Stimulated activated CD8-positive, alpha-beta memory T cell treated with anti-CD3 and anti-CD28 coated beads, Interleukin-4, amount 100 ng/mL, for 48 hours (primary cell): ENCODE measurements around the gene TPSD1.
"Not testable (repeated sequence)": the region's sequence is repeated elsewhere in the genome, so short reads cannot be mapped to it uniquely, and the experiment has no call there.

Experiments
- DNase-seq: peaks from one replicate; pipeline ENCODE4 v3.0.0-alpha.2; 2020

The TPSD1 gene

DNA sequence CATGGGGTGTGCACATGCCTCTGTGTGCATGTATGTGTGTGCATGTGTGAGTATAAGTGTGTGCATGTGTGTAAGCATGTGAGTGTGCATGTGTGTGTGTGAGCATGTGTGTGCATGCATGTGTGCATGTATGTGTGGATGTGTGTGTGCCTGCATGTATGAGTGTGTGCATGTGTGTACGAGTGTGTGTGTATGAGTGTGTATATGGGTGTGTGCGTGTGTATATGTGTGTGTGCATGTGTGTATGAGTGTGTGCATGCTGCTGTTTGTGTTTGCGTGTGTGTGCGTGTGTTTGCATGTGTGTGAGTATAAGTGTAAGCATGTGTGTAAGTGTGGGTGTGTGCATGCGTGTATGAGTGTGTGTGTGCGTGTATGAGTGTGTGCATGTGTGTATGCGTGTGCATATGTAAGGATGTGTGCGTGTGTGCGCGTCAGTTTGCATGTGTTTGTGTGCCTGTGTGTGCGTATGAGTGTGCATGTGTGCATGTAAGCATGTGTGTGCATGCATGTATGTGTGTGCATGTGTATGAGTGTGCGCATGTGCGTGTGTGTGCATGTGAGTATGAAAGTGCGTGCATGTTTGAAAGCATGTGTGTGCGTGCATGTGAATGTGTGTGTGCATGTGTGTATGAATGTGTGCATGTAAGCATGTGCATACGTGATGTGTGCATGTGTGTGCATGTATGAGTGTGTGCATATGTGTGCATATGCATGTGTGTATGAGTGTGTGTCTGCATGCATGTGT, 8.6 kb downstream of the TPSD1 start:
- DNase-seq: no peak

DNA sequence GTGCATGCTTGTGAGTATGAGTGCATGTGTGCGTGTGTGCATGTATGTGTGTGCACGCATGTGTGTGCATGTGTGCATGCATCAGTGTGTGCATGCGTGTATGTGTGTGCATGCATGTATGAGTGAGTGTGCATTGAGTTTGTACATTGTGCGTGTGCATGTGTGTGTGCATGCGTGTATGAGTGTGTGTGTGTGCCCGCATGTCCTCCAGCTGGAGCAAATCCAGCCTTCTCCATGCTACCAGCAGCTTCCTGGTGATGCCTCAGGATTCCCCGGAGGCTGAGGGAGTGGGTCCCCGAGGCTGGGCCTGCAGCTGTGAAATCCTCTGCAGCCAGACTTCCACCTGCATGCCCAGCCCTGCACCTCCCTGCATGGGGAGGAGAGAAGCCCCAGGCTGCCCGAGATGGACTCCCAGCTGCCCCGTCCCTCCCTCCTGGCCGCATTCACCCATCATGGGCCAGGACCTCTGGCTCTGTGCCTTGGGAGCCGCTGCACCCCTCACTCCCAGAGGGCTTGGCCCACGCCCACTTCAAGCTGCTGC, 9.3 kb downstream of the TPSD1 start:
- DNase-seq: no peak

DNA sequence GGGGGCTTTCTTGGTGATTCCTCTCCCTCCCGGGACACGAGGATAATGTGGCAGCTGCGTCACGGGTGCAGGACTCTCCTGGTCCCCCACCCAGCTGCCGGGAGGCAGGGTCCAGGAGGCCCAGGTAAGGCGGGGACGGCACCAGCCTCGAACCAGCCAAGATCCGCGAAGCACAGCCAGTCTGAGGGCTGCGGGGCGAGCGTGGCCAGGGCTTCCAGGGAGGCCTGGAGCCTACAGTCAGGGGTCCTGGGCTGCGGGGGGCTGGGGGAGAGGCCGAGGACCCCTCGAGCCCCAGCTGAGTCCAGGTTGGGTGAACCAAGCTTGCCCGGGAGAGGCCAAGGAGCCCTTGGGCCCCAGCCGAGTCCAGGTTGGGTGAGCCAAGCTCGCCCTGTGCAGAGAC, 10.0 kb downstream of the TPSD1 start:
- no peak for DNase-seq

DNA sequence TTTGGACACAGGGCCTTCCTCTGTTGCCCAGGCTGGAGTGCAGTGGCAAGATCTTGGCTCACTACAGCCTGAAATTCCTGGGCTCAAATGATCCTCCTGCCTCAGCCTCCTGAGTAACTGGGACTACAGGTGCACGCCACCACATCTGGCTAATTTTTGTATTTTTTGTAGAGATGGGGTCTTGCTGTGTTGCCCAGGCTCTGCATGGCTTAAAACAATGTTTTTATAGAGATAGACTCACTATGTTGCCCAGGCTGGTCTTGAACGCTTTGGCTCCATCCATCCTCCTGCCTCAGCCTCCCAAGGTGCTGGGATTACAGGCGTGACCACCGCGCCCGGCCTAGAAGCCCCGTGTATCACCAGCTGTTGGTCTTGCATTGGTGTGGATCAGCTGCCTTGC, 13.5 kb downstream of the TPSD1 start:
- DNase-seq: not testable (repeated sequence)

DNA sequence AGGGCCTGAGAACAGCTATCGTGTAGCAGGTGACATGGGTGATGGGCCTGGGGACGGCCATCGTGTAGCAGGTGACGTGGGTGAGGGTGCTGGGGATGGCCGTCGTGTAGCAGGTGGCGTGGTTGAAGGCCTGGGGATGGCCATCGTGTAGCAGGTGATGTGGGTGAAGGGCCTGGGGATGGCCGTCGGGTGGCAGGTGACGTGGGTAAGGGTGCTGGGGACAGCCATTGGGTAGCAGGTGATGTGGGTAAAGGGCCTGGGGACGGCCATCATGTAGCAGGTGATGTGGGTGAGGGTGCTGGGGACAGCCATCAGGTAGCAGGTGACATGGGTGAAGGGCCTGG, 15.5 kb downstream of the TPSD1 start:
- DNase-seq: no peak

DNA sequence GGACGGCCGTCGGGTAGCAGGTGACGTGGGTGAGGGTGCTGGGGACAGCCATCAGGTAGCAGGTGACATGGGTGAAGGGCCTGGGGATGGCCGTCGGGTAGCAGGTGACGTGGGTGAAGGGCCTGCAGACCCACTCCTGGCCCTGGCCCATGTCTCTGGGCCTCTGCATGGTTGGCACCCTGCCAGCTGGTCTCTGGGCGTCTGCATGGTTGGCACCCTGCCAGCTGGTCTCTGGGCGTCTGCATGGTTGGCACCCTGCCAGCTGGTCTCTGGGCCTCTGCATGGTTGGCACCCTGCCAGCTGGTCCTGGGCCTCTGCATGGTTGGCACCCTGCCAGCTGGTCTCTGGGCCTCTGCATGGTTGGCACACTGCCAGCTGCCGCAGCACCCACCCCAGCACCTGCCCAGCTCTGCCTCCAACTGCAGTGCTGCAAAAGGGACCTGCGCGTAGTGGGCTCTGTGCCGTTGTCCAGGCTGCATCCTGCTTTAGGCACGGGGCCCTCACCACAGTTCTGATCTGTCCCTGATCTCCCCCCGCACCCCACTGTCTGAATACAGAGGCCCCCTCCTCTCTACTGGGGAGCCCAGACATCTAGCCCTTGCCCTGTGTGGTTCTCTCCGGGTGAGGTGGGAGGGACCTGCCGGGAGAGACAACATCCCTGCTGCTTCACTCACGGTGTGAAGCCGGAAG, 16.0 kb downstream of the TPSD1 start:
- DNase-seq: not testable (repeated sequence)

DNA sequence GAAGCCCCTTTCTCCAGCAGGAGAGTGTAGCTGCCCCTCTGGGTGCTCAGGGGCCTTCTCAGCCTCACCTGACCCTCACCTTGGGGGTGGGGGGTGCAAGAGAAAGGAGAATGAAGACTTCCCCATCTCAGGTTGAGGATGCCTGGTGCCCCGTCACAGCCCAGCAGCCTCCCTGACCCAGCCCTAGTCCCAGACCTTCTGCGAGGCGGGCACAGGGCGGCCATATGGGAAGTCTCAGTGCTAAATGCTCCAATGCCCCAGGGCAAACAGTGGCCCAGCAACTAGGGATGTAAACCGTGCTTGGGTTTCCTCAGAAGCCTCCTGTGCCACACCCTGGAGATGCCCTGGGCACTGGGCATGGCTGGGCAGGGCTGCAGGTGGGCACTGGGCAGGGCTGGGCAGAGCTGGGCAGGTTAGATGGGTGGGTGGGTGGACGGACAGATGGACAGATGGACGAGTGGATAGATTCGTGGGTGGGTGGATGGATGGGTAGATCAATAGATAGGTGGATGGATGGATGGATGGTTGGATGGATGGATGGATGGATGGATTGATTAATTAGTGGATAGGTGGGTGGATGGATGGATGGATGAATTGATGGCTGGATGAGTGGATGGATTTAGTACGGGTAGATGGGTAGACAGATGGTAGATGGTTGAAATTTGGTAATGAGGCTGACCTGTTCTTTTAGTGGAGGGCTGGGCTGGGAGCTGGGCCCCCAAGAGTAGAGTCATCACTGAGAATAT, 16.8 kb downstream of the TPSD1 start:
- no peak for DNase-seq

DNA sequence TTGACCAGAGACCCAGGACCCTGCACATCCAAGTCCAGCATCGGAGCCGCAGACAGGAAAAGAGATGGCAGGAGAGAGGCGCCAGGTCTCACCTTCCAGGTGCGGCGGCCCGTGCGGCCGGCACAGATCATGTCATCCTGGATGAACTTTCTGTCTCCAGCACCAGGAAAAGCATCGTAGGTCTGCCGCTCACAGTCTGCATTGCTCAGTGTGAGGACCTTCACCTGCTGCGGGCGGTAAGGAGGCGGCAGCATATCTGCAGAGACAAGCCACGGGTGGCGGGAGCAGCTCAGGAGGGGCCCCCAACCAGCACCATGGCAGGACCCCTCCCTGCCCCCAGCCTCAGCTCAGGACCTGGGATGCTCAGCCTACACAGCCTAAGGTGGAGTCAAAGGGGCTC, 17.9 kb downstream of the TPSD1 start:
- DNase-seq: no peak

DNA sequence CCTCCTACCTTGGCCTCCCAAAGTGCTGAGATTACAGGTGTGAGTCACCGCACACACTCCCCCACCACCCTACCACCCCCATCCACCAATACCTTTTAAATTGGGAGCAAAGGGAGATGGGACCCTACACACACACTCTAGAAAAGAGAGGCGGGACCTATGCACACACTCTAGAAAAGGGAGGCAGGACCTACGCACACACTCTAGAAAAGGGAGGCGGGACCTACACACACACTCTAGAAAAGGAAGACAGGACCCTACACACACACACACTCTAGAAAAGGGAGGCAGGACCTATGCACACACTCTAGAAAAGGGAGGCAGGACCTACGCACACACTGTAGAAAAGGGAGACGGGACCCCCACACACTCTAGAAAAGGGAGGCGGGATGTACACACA, 18.9 kb downstream of the TPSD1 start:
- no peak for DNase-seq

DNA sequence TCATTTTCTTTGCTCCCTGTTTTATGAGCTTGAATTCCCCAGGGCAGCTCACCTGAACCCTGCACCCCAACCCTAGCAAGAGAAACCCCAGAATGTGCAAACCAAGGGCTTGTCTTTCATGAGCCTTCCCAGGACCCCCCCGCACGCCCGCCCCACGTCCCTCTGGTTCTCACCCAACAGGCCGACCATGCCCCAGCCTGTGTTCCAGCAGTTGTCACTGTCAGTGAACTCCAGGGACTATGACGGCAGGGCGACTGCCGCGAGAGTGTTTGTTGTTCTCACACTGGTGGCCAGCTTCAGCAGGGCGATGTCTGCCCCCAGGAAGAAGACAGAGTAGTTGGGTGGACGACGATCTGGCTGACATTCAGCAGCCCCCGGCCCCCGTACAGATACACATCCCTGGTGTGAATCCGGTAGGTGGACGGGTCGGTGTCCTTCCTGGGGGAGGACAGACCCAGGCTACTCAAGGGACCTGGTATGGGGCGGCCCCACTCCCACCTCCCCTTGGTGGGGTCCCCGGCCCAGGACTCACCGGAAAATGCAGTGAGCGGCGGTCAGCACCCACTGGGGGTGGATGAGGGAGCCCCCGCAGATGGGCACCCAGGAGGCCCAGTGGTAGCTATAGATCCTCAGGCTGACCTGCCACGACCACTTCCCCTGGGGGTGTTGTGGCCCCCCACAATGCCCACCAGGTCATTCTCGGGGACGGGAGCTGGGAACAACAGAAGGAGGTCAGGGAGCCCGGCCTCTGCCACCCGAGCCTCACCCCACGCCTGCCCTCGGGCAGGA, 20.1 kb downstream of the TPSD1 start:
- DNase-seq: no peak

DNA sequence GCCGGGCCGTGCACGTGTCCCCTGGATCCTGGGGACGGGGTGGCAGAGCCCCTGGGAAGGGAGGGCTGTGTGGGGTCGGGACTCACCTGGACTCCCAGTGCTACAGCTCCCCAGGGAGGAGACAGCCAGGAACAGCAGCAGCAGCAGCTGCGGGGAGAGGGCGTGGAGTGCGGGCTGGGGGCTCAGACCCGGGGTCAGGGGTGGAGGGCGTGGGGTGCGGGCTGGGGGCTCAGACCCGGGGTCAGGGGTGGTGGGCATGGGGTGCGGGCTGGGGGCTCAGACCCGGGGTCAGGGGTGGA, 20.7 kb downstream of the TPSD1 start:
- DNase-seq: no peak

DNA sequence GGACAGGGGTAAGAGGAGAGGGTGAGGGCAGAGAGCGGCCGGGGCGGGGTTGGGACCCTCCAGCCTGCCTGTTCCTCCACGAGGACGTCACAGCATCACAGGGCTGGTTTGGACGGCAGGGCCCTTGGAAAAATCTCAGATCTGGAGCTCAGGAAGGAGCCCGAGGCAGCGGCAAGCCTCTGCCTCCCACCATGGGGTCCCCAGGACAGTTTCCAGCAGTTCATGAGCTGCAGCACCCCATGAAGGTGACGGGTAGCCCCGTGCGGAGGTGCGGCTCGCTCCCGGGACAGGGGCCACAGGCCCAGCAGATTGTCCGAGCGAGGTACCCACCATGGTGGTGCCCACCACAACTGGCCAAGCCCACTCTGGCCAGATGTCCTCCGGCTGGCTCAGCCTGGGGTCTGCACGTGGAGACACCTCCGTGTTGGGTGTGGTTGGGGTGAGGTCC, 21.3 kb downstream of the TPSD1 start:
- DNase-seq: no peak

DNA sequence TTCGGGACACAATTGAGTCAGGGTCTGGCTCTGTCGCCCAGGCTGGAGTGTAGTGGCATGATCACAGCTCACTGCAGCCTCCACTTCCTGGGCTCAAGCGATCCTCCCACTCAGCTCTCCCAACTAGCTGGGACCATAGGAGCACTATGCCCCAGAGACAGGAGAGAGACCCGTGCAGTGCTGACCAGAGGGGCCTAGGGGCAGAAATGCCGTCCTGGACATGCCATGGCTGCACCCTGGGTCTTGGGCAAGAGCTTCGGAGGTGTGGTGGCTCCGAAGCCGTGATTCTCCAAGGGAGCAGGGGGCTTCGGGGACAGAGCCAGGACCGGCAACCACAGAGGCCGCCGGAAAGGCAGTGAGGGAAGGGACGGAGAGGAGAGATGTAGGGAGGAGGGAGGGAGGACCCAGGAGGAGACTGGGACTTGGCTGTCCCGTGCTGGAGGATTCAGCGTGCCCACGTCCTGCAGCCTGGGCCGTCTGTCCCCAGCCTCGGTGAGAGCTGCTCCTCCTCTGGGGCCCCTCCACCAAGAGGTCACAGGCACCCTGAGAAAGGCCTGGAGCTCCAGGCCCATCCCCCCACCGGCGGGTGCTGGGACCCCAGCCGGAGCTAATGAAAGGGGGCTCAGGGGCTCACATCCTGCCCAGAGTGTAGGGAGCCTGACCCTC, 21.9 kb downstream of the TPSD1 start:
- DNase-seq: no peak

DNA sequence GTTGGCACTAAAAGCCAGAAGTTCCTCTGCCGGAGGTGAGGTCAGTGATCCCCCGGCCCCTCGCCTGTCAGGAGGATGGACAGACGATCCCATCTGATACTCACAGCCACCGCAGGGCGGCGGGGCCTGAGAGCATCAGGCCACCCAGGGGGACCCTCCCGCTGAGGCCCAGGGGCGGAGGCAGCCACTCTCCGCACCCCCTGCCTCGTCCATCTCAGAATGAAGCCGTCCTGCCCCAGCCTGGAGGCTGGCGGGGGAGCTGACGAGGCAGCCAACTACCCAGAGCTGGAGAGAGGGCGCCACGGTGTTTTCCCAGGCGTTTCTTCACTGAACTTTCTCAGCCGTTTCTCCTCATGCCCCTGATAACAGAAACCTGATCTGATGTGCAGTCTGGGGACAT, 22.6 kb downstream of the TPSD1 start:
- DNase-seq: no peak

DNA sequence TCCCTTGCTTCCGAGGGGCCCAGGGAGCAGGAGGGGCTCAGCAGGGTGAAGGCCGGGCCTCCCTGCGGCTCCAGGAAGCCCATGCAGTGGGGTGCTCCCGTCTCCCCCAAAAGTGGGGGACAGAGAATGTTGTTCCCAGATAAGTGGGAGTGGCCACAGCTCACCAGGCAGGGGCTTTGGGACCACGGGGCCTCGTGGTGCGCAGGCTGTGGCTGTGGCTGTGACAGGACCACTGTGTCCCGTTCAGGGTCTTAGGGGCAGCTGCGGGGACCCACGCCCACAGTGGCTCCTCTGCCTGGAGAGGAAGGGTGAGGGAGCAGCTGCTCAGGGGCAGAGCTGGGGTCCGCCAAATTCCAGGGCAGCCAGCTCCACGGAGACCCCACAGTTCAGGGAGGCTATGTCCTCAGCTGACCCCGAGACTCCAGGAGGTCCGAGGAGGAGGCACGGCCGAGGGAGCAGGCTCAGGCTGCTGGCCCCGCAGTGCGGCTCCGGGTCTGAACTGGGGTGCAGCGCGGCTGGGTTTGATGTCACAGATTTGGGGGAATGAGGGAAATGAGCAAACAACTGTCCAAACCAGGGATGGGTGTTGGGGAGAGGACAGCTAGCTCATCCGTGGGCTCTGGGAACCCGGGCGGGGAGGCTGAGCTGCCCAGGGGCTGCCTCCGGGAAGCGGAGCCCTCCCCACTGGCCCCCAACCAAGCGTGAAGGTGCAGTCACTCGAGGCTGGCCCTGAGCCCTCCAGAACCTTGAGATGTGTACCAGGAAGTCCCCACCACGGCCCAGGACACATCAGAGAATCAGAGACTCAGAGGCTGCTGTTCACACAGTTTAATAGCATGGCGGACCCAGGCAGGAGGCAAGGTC, 23.4 kb downstream of the TPSD1 start:
- DNase-seq: no peak

DNA sequence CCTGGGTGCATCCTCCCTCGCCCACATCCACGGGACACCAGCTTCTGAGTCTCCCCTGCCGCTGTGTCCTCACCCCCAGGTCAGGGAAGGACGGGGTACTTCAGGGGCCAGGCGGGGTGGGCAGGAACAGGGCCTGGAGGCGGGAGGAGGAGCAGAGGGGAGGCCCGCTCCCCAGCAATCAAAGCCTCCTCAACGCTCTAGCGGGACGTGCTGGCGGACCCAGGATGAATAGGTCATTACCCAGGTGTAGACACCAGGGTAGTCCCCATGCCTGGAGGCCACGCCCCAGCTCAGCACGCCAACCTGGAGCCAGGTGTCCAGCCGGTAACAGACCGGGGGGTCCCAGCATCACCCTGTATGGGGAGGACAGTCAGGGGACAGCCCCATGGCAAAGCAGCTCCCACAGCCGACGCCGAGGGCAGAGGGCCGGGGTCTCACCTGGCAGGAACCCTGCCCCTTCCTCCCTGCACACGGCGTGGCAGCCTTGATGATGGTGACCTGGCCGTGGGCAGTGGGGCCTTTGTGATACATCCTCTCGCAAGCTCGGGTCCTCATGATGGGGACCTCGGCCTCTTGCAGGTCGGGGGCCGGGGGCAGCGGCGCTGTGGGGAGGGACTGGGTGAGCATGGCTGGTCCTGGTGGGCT, 24.2 kb downstream of the TPSD1 start:
- DNase-seq: no peak

DNA sequence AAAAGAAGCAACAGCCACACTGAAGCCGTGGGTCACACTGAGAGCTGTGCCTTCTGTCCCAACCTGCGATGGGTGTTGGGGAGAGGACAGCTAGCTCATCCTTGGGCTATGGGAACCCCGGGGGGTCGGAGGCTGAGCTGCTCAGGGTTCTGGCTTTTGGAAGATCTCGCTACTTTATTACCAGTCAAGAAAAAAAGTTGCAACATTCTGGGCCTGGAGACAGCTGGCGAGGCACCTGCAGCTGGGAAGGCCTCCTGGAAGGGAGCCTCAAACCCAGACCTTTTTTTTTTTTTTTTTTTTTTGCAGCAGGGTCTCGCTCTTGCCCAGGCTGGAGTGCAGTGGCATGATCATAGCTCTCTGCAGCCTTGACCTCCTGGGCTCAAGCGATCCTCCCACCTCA, 24.9 kb downstream of the TPSD1 start:
- no peak for DNase-seq

DNA sequence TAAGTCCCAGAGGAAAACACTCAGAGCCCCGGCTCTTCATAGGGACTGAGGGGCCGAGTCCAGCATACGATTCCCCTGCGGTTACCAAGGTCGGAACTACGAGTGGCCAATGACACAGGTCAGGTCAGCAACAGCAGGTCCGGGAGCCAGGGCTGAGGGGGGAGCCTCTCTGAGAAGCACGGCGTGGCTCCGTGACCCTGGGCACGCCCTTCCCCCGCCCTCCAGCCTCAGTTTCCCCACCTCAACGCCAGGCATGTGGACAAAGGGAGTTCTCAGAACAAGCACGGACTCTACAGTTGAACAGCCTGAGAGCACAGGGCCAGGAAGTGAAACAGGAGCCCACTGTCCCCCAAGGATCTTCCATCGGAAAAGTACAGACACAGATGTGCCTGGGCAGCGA, 25.6 kb downstream of the TPSD1 start:
- no peak for DNase-seq

DNA sequence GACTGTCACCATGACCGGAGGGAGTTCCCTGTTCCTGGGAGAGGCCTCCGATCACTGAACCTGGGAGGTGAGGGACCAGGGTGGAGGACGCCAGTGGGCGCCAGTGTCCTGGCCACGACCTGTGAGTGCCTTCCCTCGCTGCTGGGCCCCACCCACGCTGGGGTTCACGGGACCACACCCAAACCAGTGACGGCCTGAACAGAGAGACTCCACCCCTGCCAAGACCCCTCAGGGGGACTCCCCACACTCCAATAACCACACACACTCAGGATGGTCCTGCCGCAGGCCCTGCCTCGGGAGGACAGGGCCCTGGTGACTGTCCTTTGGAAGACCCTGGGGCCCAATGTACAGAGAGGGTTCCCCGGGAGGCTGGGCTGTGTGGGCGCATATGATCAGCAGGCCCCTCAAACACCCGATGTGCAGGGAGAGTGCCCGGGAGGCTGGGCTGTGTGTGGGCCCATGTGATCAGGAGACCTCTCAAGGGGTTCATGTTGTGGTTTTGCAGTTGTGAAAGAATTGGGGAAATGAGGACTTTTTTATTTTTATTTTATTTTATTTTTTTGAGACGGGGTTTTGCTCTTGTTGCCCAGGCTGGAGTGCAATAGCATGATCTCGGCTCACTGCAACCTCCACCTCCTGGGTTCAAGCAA, 26.6 kb downstream of the TPSD1 start:
- no peak for DNase-seq

DNA sequence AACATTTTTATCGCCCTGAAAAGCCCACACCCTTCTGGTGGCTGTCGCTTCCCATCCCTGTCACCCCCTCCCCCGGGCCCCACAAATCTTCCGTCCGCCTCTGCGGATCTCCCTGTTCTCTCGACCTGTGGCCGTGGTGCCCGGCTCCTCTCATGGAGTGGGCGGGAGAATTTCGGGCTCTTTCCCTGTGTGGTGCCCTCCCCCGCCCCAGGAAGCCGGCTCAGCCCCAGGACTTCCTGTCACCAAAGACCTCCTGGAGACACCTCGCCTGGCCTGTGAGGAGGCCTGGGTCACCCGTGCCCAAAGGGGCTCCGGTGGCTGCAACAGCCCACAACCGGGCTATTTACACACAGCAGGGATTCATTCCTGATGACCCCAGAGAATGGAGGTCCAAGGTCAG, 27.4 kb downstream of the TPSD1 start:
- no peak for DNase-seq
